IMR-90 (cell line): ENCODE data around the gene NEURL1. TPM values are rescaled to one million over a fixed set of nuclear protein-coding genes. Genes with fewer than 3 reads are reported as not detected.

ENCODE experiments used
- ATAC-seq: fragments of 200-7000 bp; cut with Tn5 transposase; 2 replicates; pipeline ENCODE4 v1.9.1; 2020; ENCODE audit warnings: low read depth, mild to moderate bottlenecking, moderate library complexity
- BruUV-seq: library from RNA; stranded (reverse); fragments of 400-500 nt; replicated peaks from 2 replicates; lab custom pipeline; 2021; lab: Mats Ljungman, UMichigan
- CTCF ChIA-PET: fragments of 300-600 bp; formaldehyde crosslinking; extraction: SDS; loops from one replicate; lab custom pipeline; 2021; ENCODE audit warnings: antibody characterized with exemption; lab: Yijun Ruan, JAX
- POLR2A ChIA-PET: fragments of 300-600 bp; sonication (Branson Sonifier 250); formaldehyde crosslinking; loops from one replicate; lab custom pipeline; 2022; ENCODE audit warnings: antibody characterized with exemption; ENCODE audit not compliant: unreplicated experiment; lab: Charles Lee
- DNase-seq: peaks from one replicate; pipeline ENCODE4 v3.0.0; 2013
- H2AFZ ChIP-seq: replicated peaks from 2 replicates; pipeline ENCODE3; 2013; ENCODE audit warnings: low read length, mild to moderate bottlenecking; ENCODE audit not compliant: poor library complexity
- H2AK5ac ChIP-seq: 2 replicates; pipeline ENCODE4 v1.6.1; 2013; ENCODE audit warnings: low read depth, low read length, inconsistent platforms
- H2AK9ac ChIP-seq: replicated peaks from 2 replicates; pipeline ENCODE3; 2013; ENCODE audit warnings: mild to moderate bottlenecking, low read depth, low read length, moderate library complexity; ENCODE audit not compliant: poor library complexity
- H2BK120ac ChIP-seq: 2 replicates; pipeline ENCODE4 v1.6.1; 2013; ENCODE audit warnings: low read depth, low read length, inconsistent platforms
- H2BK15ac ChIP-seq: 3 replicates; pipeline ENCODE4 v1.6.1; 2013; ENCODE audit warnings: low read depth, low read length, inconsistent platforms
- H2BK20ac ChIP-seq: 2 replicates; pipeline ENCODE4 v1.6.1; 2013; ENCODE audit warnings: low read depth, mild to moderate bottlenecking, inconsistent platforms, low read length, moderate library complexity
- H2BK5ac ChIP-seq: 2 replicates; pipeline ENCODE4 v1.6.1; 2013; ENCODE audit warnings: mild to moderate bottlenecking, low read depth, low read length, inconsistent platforms; ENCODE audit not compliant: poor library complexity, severe bottlenecking
- H3K14ac ChIP-seq: replicated peaks from 2 replicates; pipeline ENCODE4 v1.6.1; 2013; ENCODE audit warnings: low read depth, low read length, inconsistent platforms
- H3K18ac ChIP-seq: 2 replicates; pipeline ENCODE4 v1.6.1; 2013; ENCODE audit warnings: low read depth, low read length, control low read depth
- H3K23ac ChIP-seq: 2 replicates; pipeline ENCODE4 v1.6.1; 2013; ENCODE audit warnings: low read depth, low read length, inconsistent platforms
- H3K27ac ChIP-seq: 2 replicates; pipeline ENCODE4 v1.5.1; 2013; ENCODE audit warnings: mild to moderate bottlenecking, control low read depth, low read length; ENCODE audit not compliant: insufficient read depth
- H3K27me3 ChIP-seq: 2 replicates; pipeline ENCODE4 v1.6.1; 2013; ENCODE audit warnings: low read length; ENCODE audit not compliant: control insufficient read depth, insufficient read depth
- H3K36me3 ChIP-seq: 2 replicates; pipeline ENCODE4 v1.6.1; 2013; ENCODE audit warnings: low read length, mixed read lengths; ENCODE audit not compliant: control insufficient read depth, insufficient read depth
- H3K4ac ChIP-seq: 2 replicates; pipeline ENCODE4 v1.6.1; 2013; ENCODE audit warnings: low read depth, low read length, inconsistent platforms
- H3K4me1 ChIP-seq: 2 replicates; pipeline ENCODE4 v1.6.1; 2013; ENCODE audit warnings: low read length, mixed read lengths; ENCODE audit not compliant: control insufficient read depth, insufficient read depth
- H3K4me2 ChIP-seq: 2 replicates; pipeline ENCODE4 v1.6.1; 2013; ENCODE audit warnings: low read depth, mild to moderate bottlenecking, control low read depth, low read length, moderate library complexity
- H3K4me3 ChIP-seq: 2 replicates; pipeline ENCODE4 v1.5.1; 2013; ENCODE audit warnings: low read depth, mild to moderate bottlenecking, control low read depth, low read length, moderate library complexity; ENCODE audit not compliant: insufficient read depth
- H3K56ac ChIP-seq: 2 replicates; pipeline ENCODE4 v1.6.1; 2013; ENCODE audit warnings: low read length, inconsistent platforms; ENCODE audit not compliant: insufficient read depth; ENCODE audit errors: extremely low read depth
- H3K79me1 ChIP-seq, 2 experiments: 2 replicates each; pipeline ENCODE4 v1.6.1; 2013; ENCODE audit warnings: low read length in 2 of 2, inconsistent platforms in 1 of 2, low read depth in 1 of 2
- H3K9ac ChIP-seq: 2 replicates; pipeline ENCODE4 v1.6.1; 2013; ENCODE audit warnings: low read depth, low read length, control low read depth
- H3K9me1 ChIP-seq: 2 replicates; pipeline ENCODE4 v1.6.1; 2013; ENCODE audit warnings: low read length, inconsistent platforms; ENCODE audit not compliant: insufficient read depth
- H3K9me3 ChIP-seq: 2 replicates; pipeline ENCODE4 v1.6.1; 2013; ENCODE audit warnings: low read length; ENCODE audit not compliant: control insufficient read depth, insufficient read depth
- H4K20me1 ChIP-seq: 2 replicates; pipeline ENCODE4 v1.6.1; 2013; ENCODE audit warnings: low read length, inconsistent platforms; ENCODE audit not compliant: insufficient read depth
- H4K5ac ChIP-seq: 2 replicates; pipeline ENCODE4 v1.6.1; 2013; ENCODE audit warnings: mild to moderate bottlenecking, low read depth, low read length, control low read depth
- H4K8ac ChIP-seq, 2 experiments: 2 replicates each; pipeline ENCODE4 v1.6.1; 2013; ENCODE audit warnings: low read depth in 2 of 2, low read length in 2 of 2, control low read depth in 1 of 2, inconsistent platforms in 1 of 2
- H4K91ac ChIP-seq: 2 replicates; pipeline ENCODE4 v1.6.1; 2013; ENCODE audit warnings: low read depth, low read length, inconsistent platforms; ENCODE audit not compliant: insufficient read depth
- BHLHE40 ChIP-seq: fragments of 150-350 bp; IDR thresholded peaks from 2 replicates; pipeline ENCODE4 v1.6.1; 2016; ENCODE audit warnings: mild to moderate bottlenecking, low read depth, low read length
- CEBPB ChIP-seq: IDR thresholded peaks from 2 replicates; pipeline ENCODE4 v1.6.1; 2012; ENCODE audit warnings: low read depth, low read length, improper control_type of control experiment
- CHD1 ChIP-seq: IDR thresholded peaks from 2 replicates; pipeline ENCODE4 v1.6.1; 2012; ENCODE audit warnings: low read depth, low read length, improper control_type of control experiment
- FOS ChIP-seq: fragments of 150-350 bp; IDR thresholded peaks from 2 replicates; pipeline ENCODE4 v1.6.1; 2016; ENCODE audit warnings: low read depth, low read length
- MAFK ChIP-seq: IDR thresholded peaks from 2 replicates; pipeline ENCODE4 v1.6.1; 2012; ENCODE audit warnings: low read depth, low read length, improper control_type of control experiment
- NFE2L2 ChIP-seq: fragments of 150-350 bp; IDR thresholded peaks from 2 replicates; pipeline ENCODE4 v1.6.1; 2016; ENCODE audit warnings: low read depth, mild to moderate bottlenecking, low read length
- POLR2A ChIP-seq: IDR thresholded peaks from 2 replicates; pipeline ENCODE4 v1.6.1; 2012; ENCODE audit warnings: mild to moderate bottlenecking, low read depth, low read length
- RFX5 ChIP-seq: IDR thresholded peaks from 2 replicates; pipeline ENCODE4 v1.8.0; 2012; ENCODE audit warnings: low read depth, mild to moderate bottlenecking, low read length, moderate library complexity
- SMC3 ChIP-seq: fragments of 150-350 bp; IDR thresholded peaks from 2 replicates; pipeline ENCODE4 v1.6.1; 2016; ENCODE audit warnings: low read depth, mild to moderate bottlenecking, antibody characterized with exemption, low read length, moderate library complexity
- WGBS, 2 experiments: methylation state at CpG; one replicate each; pipeline versions ENCODE4 v1.1.5 to v1.1.7; 2013; ENCODE audit warnings: missing lambda C conversion rate in 2 of 2; ENCODE audit not compliant: insufficient read length in 1 of 2; ENCODE audit errors: extremely low coverage in 2 of 2; 5-methylcytosine and 5-hydroxymethylcytosine counted together
- dilution Hi-C: fragments of 300-500 bp; cut with HindIII; formaldehyde crosslinking; loops from one replicate; pipeline ENCODE4 v1.14.3; 2018; ENCODE audit warnings: low sequenced_read_pairs; ENCODE audit not compliant: unreplicated experiment
- in situ Hi-C: fragments of 300-500 bp; cut with MboI; formaldehyde crosslinking; loops from 3 replicates; pipeline ENCODE4 v1.14.3; 2019; ENCODE audit warnings: low sequenced_read_pairs, inconsistent platforms, mixed read lengths
- intact Hi-C: fragments of 100-400 bp; cut with micrococcal nuclease; formaldehyde crosslinking; loops from 2 replicates; pipeline ENCODE4 v1.10.0; 2022
- polyA plus RNA-seq, 3 experiments: library from polyadenylated mRNA; depleted of rRNA; stranded (reverse); fragments of >200 nt; gene quantifications; 2 replicates each; pipeline ENCODE4 v1.2.3, GENCODE V29; 2012; ENCODE audit warnings: low replicate concordance in 1 of 3
- total RNA-seq: library from RNA; depleted of rRNA; stranded (reverse); fragments of >200 nt; gene quantifications from 2 replicates; pipeline ENCODE4 v1.2.3, GENCODE V29; 2012

The NEURL1 gene
- total and polyA plus RNA-seq, 2 of the 4 experiments (the other 2 are of a cell fraction): 0.36 to 0.82 TPM

DNA sequence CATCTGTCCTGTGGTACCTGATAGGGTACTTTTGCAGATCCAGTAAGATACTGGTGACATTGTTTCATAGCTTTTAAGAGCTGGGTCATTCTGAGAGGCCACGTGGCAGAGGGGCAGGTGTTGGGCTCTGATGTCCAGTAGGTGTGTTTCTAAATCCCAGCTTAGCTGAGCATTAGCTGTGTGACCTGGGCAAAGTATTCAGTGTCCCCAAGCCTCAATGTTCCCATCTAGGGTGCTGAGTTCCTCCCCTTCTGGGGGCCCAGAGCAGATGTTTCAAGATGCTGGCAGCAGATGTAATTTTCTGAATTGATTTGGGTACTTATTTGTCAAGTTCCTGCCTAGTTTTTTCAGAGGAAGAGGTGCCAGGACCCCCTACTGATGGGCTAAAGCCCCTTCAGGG, 52.9 kb downstream of the NEURL1 start:
- no peaks in the 10 kb centered on the region for H3K36me3 ChIP-seq
- no peak overlapping the region for H2BK5ac ChIP-seq
- H3K18ac ChIP-seq: no peak overlapping the region
- intact Hi-C loops (no loop called here), in situ Hi-C loops (no loop called here), dilution Hi-C loops (no loop called here)
- no peak overlapping the region for H2BK120ac ChIP-seq
- H3K27ac ChIP-seq: no peak overlapping the region
- no peak overlapping the region for H2BK20ac ChIP-seq
- no peak overlapping the region for H3K56ac ChIP-seq
- H3K4me3 ChIP-seq: no peak overlapping the region
- no peak overlapping the region for H4K91ac ChIP-seq
- no peak overlapping the region for H3K23ac ChIP-seq
- no peak overlapping the region for H4K5ac ChIP-seq
- H3K4ac ChIP-seq: no peak overlapping the region
- ATAC-seq (no peak), DNase-seq (no peak)
- no peaks in the 10 kb centered on the region; the same call in 1 of the 2 replicates for H3K9me1 ChIP-seq
- no peak overlapping the region for H3K9ac ChIP-seq
- no peak overlapping the region for H2AK5ac ChIP-seq
- no CpG with 5 or more reads among the region's 1 CpG for WGBS, 2 experiments
- peaks cover 87% of the 10 kb centered on the region for H3K27me3 ChIP-seq
- H2AFZ ChIP-seq: no peak overlapping the region
- no TSS peak for BruUV-seq
- no peaks in the 10 kb centered on the region for H3K9me3 ChIP-seq
- H4K8ac ChIP-seq: no peak overlapping the region
- ChIA-PET CTCF (no interaction called here), POLR2A (no interaction called here)
- H3K79me1 ChIP-seq: no peaks in the 10 kb centered on the region
- H3K14ac ChIP-seq: no peak overlapping the region
- TF ChIP-seq POLR2A (no peak), BHLHE40 (no peak), NFE2L2 (no peak), RFX5 (no peak), SMC3 (no peak), FOS (no peak), CHD1 (no peak), CEBPB (no peak), MAFK (no peak)
- no peak overlapping the region for H2AK9ac ChIP-seq
- peaks cover 15% of the 10 kb centered on the region; the same call in 1 of the 2 replicates for H4K20me1 ChIP-seq
- no peak overlapping the region for H3K4me2 ChIP-seq
- no peak overlapping the region for H2BK15ac ChIP-seq
- H3K4me1 ChIP-seq: peaks cover 3% of the 10 kb centered on the region; the same call in 1 of the 2 replicates
